SH-SY5Y (cell line): Measurements from ENCODE around the gene PRR7.

Experiments
- GATA2 ChIP-seq: IDR thresholded peaks from 2 replicates; pipeline ENCODE4 v1.6.1; 2011; ENCODE audit warnings: mild to moderate bottlenecking, low read depth, low read length
- GATA3 ChIP-seq: IDR thresholded peaks from 2 replicates; pipeline ENCODE4 v1.6.1; 2011; ENCODE audit warnings: low read depth, mild to moderate bottlenecking, low read length, moderate library complexity

- no peak for TF ChIP-seq GATA3
- no peak for TF ChIP-seq GATA2
Measured at GRCh38 chr5:177475563-177476427, 29.2 kb downstream of the PRR7 start.
